ENCODE data around the gene LDB2.

DNA sequence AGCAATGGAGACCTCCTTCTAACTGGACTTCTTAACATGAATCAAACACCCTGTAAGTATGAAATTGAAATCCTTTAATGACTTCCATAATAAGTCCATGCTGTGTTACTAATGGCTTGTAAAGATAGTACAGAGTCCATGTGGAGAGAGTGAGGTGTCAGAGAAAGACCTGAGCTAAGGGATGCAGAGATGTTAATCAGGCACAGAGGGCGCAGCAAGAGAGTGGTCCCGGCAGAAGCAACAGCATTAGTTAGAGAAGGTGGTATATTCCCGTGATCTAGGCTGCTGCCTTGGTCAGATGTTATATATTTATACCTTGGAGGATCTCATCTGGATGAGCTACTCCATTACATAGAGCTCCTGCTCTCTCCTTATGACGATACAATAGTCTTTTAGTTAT, 295.3 kb downstream of the LDB2 start:
- TF ChIP-seq, protein P1, sequence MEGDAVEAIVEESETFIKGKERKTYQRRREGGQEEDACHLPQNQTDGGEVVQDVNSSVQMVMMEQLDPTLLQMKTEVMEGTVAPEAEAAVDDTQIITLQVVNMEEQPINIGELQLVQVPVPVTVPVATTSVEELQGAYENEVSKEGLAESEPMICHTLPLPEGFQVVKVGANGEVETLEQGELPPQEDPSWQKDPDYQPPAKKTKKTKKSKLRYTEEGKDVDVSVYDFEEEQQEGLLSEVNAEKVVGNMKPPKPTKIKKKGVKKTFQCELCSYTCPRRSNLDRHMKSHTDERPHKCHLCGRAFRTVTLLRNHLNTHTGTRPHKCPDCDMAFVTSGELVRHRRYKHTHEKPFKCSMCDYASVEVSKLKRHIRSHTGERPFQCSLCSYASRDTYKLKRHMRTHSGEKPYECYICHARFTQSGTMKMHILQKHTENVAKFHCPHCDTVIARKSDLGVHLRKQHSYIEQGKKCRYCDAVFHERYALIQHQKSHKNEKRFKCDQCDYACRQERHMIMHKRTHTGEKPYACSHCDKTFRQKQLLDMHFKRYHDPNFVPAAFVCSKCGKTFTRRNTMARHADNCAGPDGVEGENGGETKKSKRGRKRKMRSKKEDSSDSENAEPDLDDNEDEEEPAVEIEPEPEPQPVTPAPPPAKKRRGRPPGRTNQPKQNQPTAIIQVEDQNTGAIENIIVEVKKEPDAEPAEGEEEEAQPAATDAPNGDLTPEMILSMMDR (IDR thresholded peaks at IDR 0.05; ENCODE audit: low read length): no peak
- no peak for TF ChIP-seq EZH2 (optimal IDR thresholded peaks at IDR 0.05; ENCODE audit: low read depth, low read length)

Measured in MM.1S (cell line).